Endodermal cell (in vitro differentiated cells): ENCODE measurements around the gene INPP5F. TPM values are rescaled to one million over a fixed set of nuclear protein-coding genes. Genes with fewer than 3 reads are reported as not detected.
"Not testable (repeated sequence)": the region's sequence is repeated elsewhere in the genome, so short reads cannot be mapped to it uniquely, and the experiment has no call there.

ENCODE experiments used
- DNase-seq: peaks from one replicate; pipeline ENCODE4 v3.0.0-alpha.2; 2017
- H3K27ac ChIP-seq: 2 replicates; pipeline ENCODE4 v1.5.1; 2013; ENCODE audit warnings: mild to moderate bottlenecking, low read depth, low read length, moderate library complexity
- H3K27me3 ChIP-seq: 2 replicates; pipeline ENCODE4 v1.6.1; 2013; ENCODE audit warnings: mild to moderate bottlenecking, low read length, moderate library complexity; ENCODE audit not compliant: insufficient read depth, control insufficient read depth, poor library complexity, severe bottlenecking
- H3K36me3 ChIP-seq: 2 replicates; pipeline ENCODE4 v1.7.0; 2013; ENCODE audit warnings: mild to moderate bottlenecking, low read length, moderate library complexity; ENCODE audit not compliant: control insufficient read depth, insufficient read depth
- H3K4me1 ChIP-seq: one replicate; pipeline ENCODE4 v1.7.0; 2013; ENCODE audit warnings: low read length; ENCODE audit not compliant: control insufficient read depth, insufficient read depth
- H3K4me3 ChIP-seq: 2 replicates; pipeline ENCODE4 v1.5.1; 2013; ENCODE audit warnings: mild to moderate bottlenecking, low read length, moderate library complexity
- H3K9ac ChIP-seq: 2 replicates; pipeline ENCODE4 v1.6.1; 2013; ENCODE audit warnings: mild to moderate bottlenecking, low read length, moderate library complexity; ENCODE audit not compliant: poor library complexity, severe bottlenecking; ENCODE audit errors: extremely low read depth
- H3K9me3 ChIP-seq: 2 replicates; pipeline ENCODE4 v1.6.1; 2013; ENCODE audit warnings: mild to moderate bottlenecking, low read length, moderate library complexity; ENCODE audit not compliant: control insufficient read depth
- H3K27ac Mint-ChIP-seq: 2 replicates; pipeline ENCODE4 v1.8.0; 2020; ENCODE audit warnings: mixed read lengths
- H3K27me3 Mint-ChIP-seq: 2 replicates; pipeline ENCODE4 v1.8.0; 2021; ENCODE audit warnings: mild to moderate bottlenecking, mixed read lengths; ENCODE audit not compliant: insufficient read depth
- H3K36me3 Mint-ChIP-seq: 2 replicates; pipeline ENCODE4 v1.8.0; 2020; ENCODE audit warnings: low read depth, mixed read lengths
- H3K4me1 Mint-ChIP-seq: 2 replicates; pipeline ENCODE4 v1.8.0; 2020; ENCODE audit warnings: mixed read lengths
- H3K4me3 Mint-ChIP-seq: 2 replicates; pipeline ENCODE4 v1.8.0; 2020; ENCODE audit warnings: mild to moderate bottlenecking, moderate library complexity, mixed read lengths
- H3K9me3 Mint-ChIP-seq: 2 replicates; pipeline ENCODE4 v1.8.0; 2020; ENCODE audit warnings: mild to moderate bottlenecking, mixed read lengths
- WGBS, 2 experiments: methylation state at CpG; one replicate each; pipeline versions ENCODE4 v1.1.5 to v1.1.7; 2013; ENCODE audit warnings: missing lambda C conversion rate in 2 of 2, mixed read lengths in 1 of 2; ENCODE audit not compliant: insufficient coverage in 1 of 2, insufficient read length in 1 of 2; 5-methylcytosine and 5-hydroxymethylcytosine counted together
- total RNA-seq, 2 donors: library from RNA; stranded (reverse); fragmentation: NEBNext Ultra II Directional in 1 of 2; extraction: Animal tissue kit (Norgen Biotek cat#: 25700) in 1 of 2; gene quantifications; 2 replicates in 1 of 2; 3 replicates in 1 of 2; pipeline ENCODE4 v1.2.1, GENCODE V29; 2021
- TF ChIP-seq, protein P1 (sequence below): fragments of 200-600 bp; sonication (generic); conservative IDR thresholded peaks from 2 replicates; pipeline ENCODE4 v1.5.0; 2021; ENCODE audit warnings: antibody characterized with exemption, mild to moderate bottlenecking

The INPP5F gene
- total RNA-seq, 2 donors from 2014 or later: 74.4 to 75.6 TPM

DNA sequence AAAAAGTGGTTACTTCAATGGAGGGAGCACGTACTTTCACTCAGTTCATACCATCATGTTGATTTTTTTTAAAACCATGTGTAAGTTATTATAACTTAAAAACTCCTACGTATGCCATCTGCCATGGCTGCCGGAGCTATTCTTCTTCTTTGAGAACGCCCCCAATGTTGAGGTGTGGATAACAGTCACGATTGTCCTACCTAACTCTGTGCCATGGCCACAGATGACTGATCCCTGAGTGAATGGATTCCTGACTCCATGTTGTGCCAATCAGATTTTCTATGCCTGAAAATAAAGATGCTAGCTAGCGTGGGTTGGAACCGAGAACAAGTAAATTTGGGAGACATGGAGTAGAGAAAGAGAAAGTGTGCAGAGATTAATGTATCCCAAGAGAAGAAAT is 141.5 kb downstream of the INPP5F start:
- H3K9me3 ChIP-seq: peaks cover 23% of the 10 kb centered on the region
- H3K4me1 ChIP-seq: no peaks in the 10 kb centered on the region
- H3K27me3 Mint-ChIP-seq: no peaks in the 10 kb centered on the region
- 94 to 96% methylated on average over 6 of the region's 7 CpGs for WGBS, 2 experiments
- H3K27ac Mint-ChIP-seq: peak overlapping the region; percentile 24
- no peak for DNase-seq
- no peaks in the 10 kb centered on the region for H3K27me3 ChIP-seq
- TF ChIP-seq, protein P1, sequence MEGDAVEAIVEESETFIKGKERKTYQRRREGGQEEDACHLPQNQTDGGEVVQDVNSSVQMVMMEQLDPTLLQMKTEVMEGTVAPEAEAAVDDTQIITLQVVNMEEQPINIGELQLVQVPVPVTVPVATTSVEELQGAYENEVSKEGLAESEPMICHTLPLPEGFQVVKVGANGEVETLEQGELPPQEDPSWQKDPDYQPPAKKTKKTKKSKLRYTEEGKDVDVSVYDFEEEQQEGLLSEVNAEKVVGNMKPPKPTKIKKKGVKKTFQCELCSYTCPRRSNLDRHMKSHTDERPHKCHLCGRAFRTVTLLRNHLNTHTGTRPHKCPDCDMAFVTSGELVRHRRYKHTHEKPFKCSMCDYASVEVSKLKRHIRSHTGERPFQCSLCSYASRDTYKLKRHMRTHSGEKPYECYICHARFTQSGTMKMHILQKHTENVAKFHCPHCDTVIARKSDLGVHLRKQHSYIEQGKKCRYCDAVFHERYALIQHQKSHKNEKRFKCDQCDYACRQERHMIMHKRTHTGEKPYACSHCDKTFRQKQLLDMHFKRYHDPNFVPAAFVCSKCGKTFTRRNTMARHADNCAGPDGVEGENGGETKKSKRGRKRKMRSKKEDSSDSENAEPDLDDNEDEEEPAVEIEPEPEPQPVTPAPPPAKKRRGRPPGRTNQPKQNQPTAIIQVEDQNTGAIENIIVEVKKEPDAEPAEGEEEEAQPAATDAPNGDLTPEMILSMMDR: no peak
- H3K9ac ChIP-seq: no peak overlapping the region
- peaks cover 35% of the 10 kb centered on the region for H3K36me3 ChIP-seq
- H3K4me3 ChIP-seq: no peak overlapping the region
- H3K27ac ChIP-seq: no peak overlapping the region
- H3K36me3 Mint-ChIP-seq: peaks cover 41% of the 10 kb centered on the region
- H3K9me3 Mint-ChIP-seq: peaks cover 16% of the 10 kb centered on the region
- peaks cover 18% of the 10 kb centered on the region for H3K4me1 Mint-ChIP-seq
- H3K4me3 Mint-ChIP-seq: no peak overlapping the region

DNA sequence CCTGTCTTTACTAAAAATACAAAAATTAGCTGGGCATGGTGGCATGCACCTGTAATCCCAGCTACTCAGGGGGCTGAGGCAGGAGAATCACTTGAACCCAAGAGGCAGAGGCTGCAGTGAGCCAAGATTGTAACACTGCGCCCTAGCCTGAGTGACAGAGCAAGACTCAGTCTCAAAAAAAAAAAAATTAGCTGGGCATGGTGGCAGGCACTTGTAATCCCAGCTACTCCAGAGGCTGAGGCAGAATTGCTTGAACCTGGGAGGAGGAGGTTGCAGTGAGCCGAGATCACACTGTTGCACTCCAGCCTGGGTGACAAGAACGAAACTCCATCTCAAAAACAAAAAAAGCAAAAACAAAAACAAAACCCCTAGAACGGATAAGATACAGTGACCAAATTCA is 143.5 kb downstream of the INPP5F start:
- Mint-ChIP-seq H3K4me3 (peak overlapping the region; percentile 91), H3K4me1 (peaks cover 27% of the 10 kb centered on the region), H3K36me3 (peaks cover 29% of the 10 kb centered on the region)
- not testable (repeated sequence) for DNase-seq, H3K9ac ChIP-seq, H3K27me3 Mint-ChIP-seq, H3K27me3 ChIP-seq, H3K27ac Mint-ChIP-seq, H3K9me3 Mint-ChIP-seq, H3K27ac ChIP-seq, H3K4me1 ChIP-seq
- Histone ChIP-seq H3K4me3 (peak overlapping the region; percentile 92), H3K9me3 (peaks cover 14% of the 10 kb centered on the region), H3K36me3 (peaks cover 20% of the 10 kb centered on the region)
- WGBS, 2 experiments: 96% methylated on average over 4 of the region's 4 CpGs; no CpG with 5 or more reads in 1 of the 2 experiments

DNA sequence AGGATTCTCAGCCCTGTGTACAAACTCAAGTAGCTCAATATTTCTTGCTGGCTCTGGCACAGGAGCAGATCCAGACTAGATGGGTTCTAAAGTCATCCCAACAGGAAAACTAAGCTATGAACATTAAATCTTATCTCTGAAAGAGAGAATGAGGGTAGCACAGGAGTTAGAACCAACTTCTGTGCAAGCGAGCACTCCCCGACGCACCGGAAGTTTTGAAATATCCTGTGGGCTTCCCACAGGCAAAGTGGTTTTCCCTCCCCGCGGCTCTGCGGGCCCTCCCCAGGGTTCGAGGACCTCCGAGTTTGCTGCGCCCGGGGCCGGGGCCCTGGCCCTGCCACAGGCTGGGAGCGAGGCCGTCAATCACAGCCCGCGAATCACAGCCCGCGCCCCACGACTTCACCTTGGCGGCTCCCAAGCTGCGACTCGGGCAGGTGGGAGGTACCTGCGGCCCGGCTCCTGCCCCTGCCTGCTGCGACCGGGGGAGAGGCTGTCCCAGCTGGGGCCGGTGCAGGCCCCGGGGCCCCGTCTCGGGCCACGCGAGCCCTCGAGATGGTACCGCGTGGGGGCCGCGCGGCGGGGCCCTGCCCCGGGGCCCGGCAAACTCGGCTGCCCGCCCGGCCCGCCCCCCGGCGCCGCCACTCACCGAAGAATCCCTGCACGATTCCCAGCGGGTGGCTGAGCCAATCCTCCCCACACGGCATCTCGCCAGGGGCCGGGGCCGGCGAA is 146.2 kb downstream of the INPP5F start:
- Mint-ChIP-seq H3K9me3 (no peaks in the 10 kb centered on the region), H3K4me1 (peaks cover 27% of the 10 kb centered on the region), H3K27me3 (no peaks in the 10 kb centered on the region), H3K4me3 (peak overlapping the region; percentile 91), H3K27ac (peak overlapping the region; percentile 91), H3K36me3 (peaks cover 8% of the 10 kb centered on the region)
- no peaks in the 10 kb centered on the region for H3K9me3 ChIP-seq
- H3K27ac ChIP-seq: no peak overlapping the region
- DNase-seq: peak; percentile 88
- peak overlapping the region; percentile 60 for H3K9ac ChIP-seq
- H3K27me3 ChIP-seq: no peaks in the 10 kb centered on the region
- H3K36me3 ChIP-seq: no peaks in the 10 kb centered on the region
- 0 to 3% methylated on average over 8 to 55 of the region's 56 CpGs for WGBS, 2 experiments
- H3K4me3 ChIP-seq: peak overlapping the region; percentile 92
- TF ChIP-seq, protein P1: no peak
- H3K4me1 ChIP-seq: no peaks in the 10 kb centered on the region

DNA sequence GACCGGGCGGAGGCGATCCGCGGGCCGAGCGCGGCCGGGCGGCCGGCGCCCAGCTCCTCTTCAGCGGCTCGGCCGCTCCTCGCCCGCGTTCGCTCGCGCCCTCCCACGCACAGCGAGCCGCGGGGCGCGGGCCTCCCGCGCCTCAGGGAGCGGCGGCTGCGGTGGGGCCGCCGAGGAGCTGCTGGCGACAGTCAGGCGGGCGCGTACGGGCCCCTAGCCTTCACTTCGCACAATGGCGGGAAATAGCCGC is 146.7 kb downstream of the INPP5F start, which contains the start of gene MCMBP:
TSS of gene MCMBP (minus strand) at position 234 of the 250 bp plus-strand sequence. CDS start 259 bp downstream, outside the sequence.
- H3K27me3 ChIP-seq: no peaks in the 10 kb centered on the region
- no peaks in the 10 kb centered on the region for H3K4me1 ChIP-seq
- H3K36me3 ChIP-seq: no peaks in the 10 kb centered on the region
- Mint-ChIP-seq H3K27ac (peak within 1 kb of the TSS; percentile 91), H3K9me3 (no peaks in the 10 kb centered on the region), H3K27me3 (no peaks in the 10 kb centered on the region), H3K4me1 (peaks cover 25% of the 10 kb centered on the region), H3K4me3 (peak within 1 kb of the TSS; percentile 91), H3K36me3 (peaks cover 5% of the 10 kb centered on the region)
- no peaks in the 10 kb centered on the region for H3K9me3 ChIP-seq
- WGBS, 2 experiments: 0% methylated on average over 2 to 42 of the region's 42 CpGs
- DNase-seq: no peak
- H3K4me3 ChIP-seq: peak within 1 kb of the TSS; percentile 92
- H3K27ac ChIP-seq: peak within 1 kb of the TSS; percentile 44
- peak within 1 kb of the TSS; percentile 60 for H3K9ac ChIP-seq
- TF ChIP-seq, protein P1: no peak
